HepG2 (cell line): ENCODE measurements around the gene NCOA3. TPM values are rescaled to one million over a fixed set of nuclear protein-coding genes. Genes with fewer than 3 reads are reported as not detected.

ENCODE experiments used
- ATAC-seq: fragments of 200-7000 bp; cut with Tn5 transposase; 3 replicates; pipeline ENCODE4 v1.9.1; 2020; ENCODE audit warnings: mild to moderate bottlenecking, moderate library complexity
- BruUV-seq: library from RNA; stranded (reverse); fragments of 400-500 nt; replicated peaks from 2 replicates; lab custom pipeline; 2021; lab: Mats Ljungman, UMichigan
- CTCF ChIA-PET: fragments of 300-600 bp; formaldehyde crosslinking; extraction: SDS; loops from one replicate; lab custom pipeline; 2021; ENCODE audit warnings: low total read pairs, inconsistent platforms, low intra/inter-chr PET ratio; lab: Yijun Ruan, JAX
- POLR2A ChIA-PET: fragments of 350-600 bp; sonication (Branson Sonifier 250); formaldehyde crosslinking; loops from one replicate; lab custom pipeline; 2020; ENCODE audit warnings: antibody characterized with exemption, inconsistent platforms; lab: Yijun Ruan, JAX
- DNase-seq: peaks from one replicate; pipeline ENCODE4 v3.0.0-alpha.2; 2015; ENCODE audit warnings: low spot score
- FAIRE-seq: peaks from 3 replicates; lab custom pipeline; 2011; peaks lifted over from hg19 to GRCh38; lab: Jason Lieb, UNC
- H2AFZ ChIP-seq: one replicate; pipeline ENCODE4 v1.6.1; 2011; ENCODE audit warnings: low read length, inconsistent platforms
- H3K27ac ChIP-seq: fragments of 300-600 bp; 3 replicates; pipeline ENCODE4 v1.8.0; 2011; ENCODE audit warnings: mixed run types, mild to moderate bottlenecking, mixed read lengths, low read length, inconsistent platforms; ENCODE audit not compliant: insufficient read depth; ENCODE audit errors: extremely low read length
- H3K27me3 ChIP-seq, 2 experiments: fragments of 200-600 bp in 1 of 2; 2 replicates in 1 of 2; 3 replicates in 1 of 2; pipeline versions ENCODE4 v1.6.0 to v1.8.0; 2011; ENCODE audit warnings: low read length in 2 of 2, mild to moderate bottlenecking in 2 of 2, moderate library complexity in 2 of 2, inconsistent platforms in 1 of 2; ENCODE audit not compliant: insufficient read depth in 2 of 2, control insufficient read depth in 1 of 2
- H3K36me3 ChIP-seq, 2 experiments: fragments of 200-600 bp in 1 of 2; replicated peaks in 1 of 2; 2 replicates in 1 of 2; 3 replicates in 1 of 2; pipeline versions ENCODE4 v1.5.1 to v1.8.0; 2011; ENCODE audit warnings: low read length in 2 of 2, inconsistent platforms in 1 of 2; ENCODE audit not compliant: insufficient read depth in 2 of 2, control insufficient read depth in 1 of 2
- H3K4me1 ChIP-seq: 2 replicates; pipeline ENCODE4 v1.5.1; 2012; ENCODE audit warnings: low read length, inconsistent platforms; ENCODE audit not compliant: insufficient read depth
- H3K4me2 ChIP-seq: 2 replicates; pipeline ENCODE4 v1.6.0; 2011; ENCODE audit warnings: low read depth, low read length, inconsistent platforms
- H3K4me3 ChIP-seq, 3 experiments: fragments of 200-600 bp in 1 of 3; sonication (generic), shearing (Covaris generic) in 1 of 3; replicated peaks in 1 of 3; 2 replicates each; pipeline ENCODE4 v1.5.1; 2011 to 2016; ENCODE audit warnings: low read length in 3 of 3, inconsistent platforms in 2 of 3, low read depth in 2 of 3, mild to moderate bottlenecking in 2 of 3, control low read depth in 1 of 3, mixed read lengths in 1 of 3; ENCODE audit not compliant: insufficient read depth in 1 of 3
- H3K79me2 ChIP-seq: one replicate; pipeline ENCODE4 v1.6.1; 2011; ENCODE audit warnings: low read length, inconsistent platforms; ENCODE audit not compliant: insufficient read depth
- H3K9ac ChIP-seq: 2 replicates; pipeline ENCODE4 v1.6.0; 2011; ENCODE audit warnings: mild to moderate bottlenecking, low read depth, low read length, inconsistent platforms; ENCODE audit not compliant: insufficient read depth
- H3K9me3 ChIP-seq: 2 replicates; pipeline ENCODE4 v1.5.1; 2012; ENCODE audit warnings: mild to moderate bottlenecking, low read length
- H4K20me1 ChIP-seq: 2 replicates; pipeline ENCODE4 v1.6.0; 2011; ENCODE audit warnings: inconsistent platforms, mild to moderate bottlenecking, low read length, moderate library complexity; ENCODE audit not compliant: insufficient read depth
- ARNTL ChIP-seq: sonication (generic); formaldehyde crosslinking; IDR thresholded peaks from 2 replicates; pipeline ENCODE4 v1.4.0; 2020; ENCODE audit warnings: mild to moderate bottlenecking, missing genetic modification reagents
- ASH2L ChIP-seq: fragments of 300-600, 200-600 bp; sonication (generic); IDR thresholded peaks from 2 replicates; pipeline ENCODE4 v1.7.0; 2017; ENCODE audit warnings: low read depth, mild to moderate bottlenecking, moderate library complexity, mixed read lengths, low read length; ENCODE audit not compliant: insufficient read length
- FOXO1 ChIP-seq: sonication (generic); formaldehyde crosslinking; IDR thresholded peaks from 2 replicates; pipeline ENCODE4 v1.4.0; 2020; ENCODE audit warnings: missing genetic modification reagents
- MXD4 ChIP-seq: IDR thresholded peaks from 2 replicates; pipeline ENCODE4 v1.6.1; 2016; ENCODE audit warnings: mild to moderate bottlenecking, missing biosample characterization, missing genetic modification reagents
- NFKB2 ChIP-seq: sonication (generic); formaldehyde crosslinking; IDR thresholded peaks from 2 replicates; pipeline ENCODE4 v1.4.0; 2020; ENCODE audit warnings: missing genetic modification reagents, borderline replicate concordance
- ZNF138 ChIP-seq: sonication (generic); formaldehyde crosslinking; IDR thresholded peaks from 2 replicates; pipeline ENCODE4 v1.5.0; 2020; ENCODE audit warnings: mild to moderate bottlenecking, low read depth, missing genetic modification reagents
- ZNF274 ChIP-seq: sonication (generic); formaldehyde crosslinking; IDR thresholded peaks from 2 replicates; pipeline ENCODE4 v1.5.1; 2020; ENCODE audit warnings: mild to moderate bottlenecking, missing genetic modification reagents
- ZNF530 ChIP-seq: sonication (generic); formaldehyde crosslinking; IDR thresholded peaks from 2 replicates; pipeline ENCODE4 v1.5.0; 2020; ENCODE audit warnings: low read depth, mild to moderate bottlenecking, missing genetic modification reagents
- ZNF580 ChIP-seq: IDR thresholded peaks from 2 replicates; pipeline ENCODE4 v1.6.1; 2016; ENCODE audit warnings: low read depth, borderline replicate concordance
- ZNF780A ChIP-seq: sonication (generic); formaldehyde crosslinking; IDR thresholded peaks from 2 replicates; pipeline ENCODE4 v1.8.0; 2022; ENCODE audit warnings: mild to moderate bottlenecking, missing genetic modification reagents, moderate library complexity
- ZUFSP ChIP-seq: sonication (generic); formaldehyde crosslinking; IDR thresholded peaks from 2 replicates; pipeline ENCODE4 v1.9.0; 2021; ENCODE audit warnings: missing genetic modification reagents, mild to moderate bottlenecking, borderline replicate concordance
- WGBS: methylation state at CpG from one replicate; pipeline ENCODE4 v1.1.6; 2017; ENCODE audit warnings: low lambda C conversion rate; 5-methylcytosine and 5-hydroxymethylcytosine counted together
- in situ Hi-C: cut with HindIII; loops from 2 replicates; pipeline ENCODE4 v1.10.0; 2017; ENCODE audit warnings: low pct_unique_long_range_greater_than_20kb; ENCODE audit not compliant: extremely low pct_ligation_motif_present
- intact Hi-C: fragments of 100-400 bp; cut with micrococcal nuclease; formaldehyde crosslinking; loops from one replicate; pipeline ENCODE4 v1.10.0; 2022; ENCODE audit not compliant: unreplicated experiment
- polyA plus RNA-seq, 8 experiments: library from polyadenylated mRNA; depleted of rRNA in 3 of 8; stranded (reverse) in 7 of 8; unstranded in 1 of 8; fragments of >200 nt; fragmentation: Illumina TruSeq in 4 of 8; extraction: Trizol in 4 of 8; gene quantifications; 2 replicates each; pipeline versions ENCODE4 v1.2.1 to v1.2.3, GENCODE V29; 2011 to 2016; ENCODE audit warnings: low read depth in 4 of 8, missing spikeins in 1 of 8, mixed read lengths in 1 of 8; ENCODE audit not compliant: insufficient read depth in 1 of 8
- total RNA-seq, 5 experiments: library from RNA; depleted of rRNA; stranded (reverse); fragments of >200 nt; fragmentation: Illumina TruSeq; extraction: Trizol; gene quantifications; 2 replicates each; pipeline ENCODE4 v1.2.3, GENCODE V29; 2016; ENCODE audit warnings: low read depth in 1 of 5

NCOA3 gene
- total and polyA plus RNA-seq, 2 of the 13 experiments (the other 11 are each of a cell fraction or from before 2014, with no cell fraction given): 35.0 to 56.8 TPM

- no peak overlapping the region for H3K9ac ChIP-seq
- BruUV-seq: no TSS peak
- in situ Hi-C loops: no loop called here
- no peaks in the 10 kb centered on the region for H3K9me3 ChIP-seq
- DNase-seq: no peak
- no peak for FAIRE-seq
- H3K27me3 ChIP-seq: no peaks in the 10 kb centered on the region
- H3K4me1 ChIP-seq: peaks cover 33% of the 10 kb centered on the region
- H3K79me2 ChIP-seq: peaks cover 80% of the 10 kb centered on the region
- no peak overlapping the region for H3K27ac ChIP-seq
- CTCF ChIA-PET: no interaction called here
- no peak for ATAC-seq
- WGBS: 98% methylated on average over 6 of the region's 6 CpGs
- TF ChIP-seq ZNF530 (CRISPR knock-in tag) (no peak), ZNF138 (CRISPR knock-in tag) (no peak), ZNF580 (CRISPR knock-in tag) (no peak), ZNF780A (CRISPR knock-in tag) (no peak), ZNF274 (CRISPR knock-in tag) (no peak), ZUFSP (CRISPR knock-in tag) (no peak), ARNTL (CRISPR knock-in tag) (no peak), NFKB2 (no peak), MXD4 (CRISPR knock-in tag) (no peak), ASH2L (no peak), FOXO1 (CRISPR knock-in tag) (no peak)
- H3K36me3 ChIP-seq: peaks cover 7 to 11% of the 10 kb centered on the region in 2 experiments; a peak in 4 of 5 replicates
- no peaks in the 10 kb centered on the region for H4K20me1 ChIP-seq
- POLR2A ChIA-PET: no interaction called here
- H3K4me2 ChIP-seq: no peak overlapping the region
- no peak overlapping the region for H2AFZ ChIP-seq
- intact Hi-C loops: no loop called here
- H3K4me3 ChIP-seq: no peak overlapping the region
Measured at GRCh38 chr20:47594157-47594556, 92.5 kb downstream of the NCOA3 start.
